ENCODE results near the gene OLFM1. TPM values are rescaled to one million over a fixed set of nuclear protein-coding genes. Genes with fewer than 3 reads are reported as not detected.

Gene OLFM1
- total and polyA plus RNA-seq, 7 donors: 4.8 to 23.1 (median 11.2) TPM

DNA sequence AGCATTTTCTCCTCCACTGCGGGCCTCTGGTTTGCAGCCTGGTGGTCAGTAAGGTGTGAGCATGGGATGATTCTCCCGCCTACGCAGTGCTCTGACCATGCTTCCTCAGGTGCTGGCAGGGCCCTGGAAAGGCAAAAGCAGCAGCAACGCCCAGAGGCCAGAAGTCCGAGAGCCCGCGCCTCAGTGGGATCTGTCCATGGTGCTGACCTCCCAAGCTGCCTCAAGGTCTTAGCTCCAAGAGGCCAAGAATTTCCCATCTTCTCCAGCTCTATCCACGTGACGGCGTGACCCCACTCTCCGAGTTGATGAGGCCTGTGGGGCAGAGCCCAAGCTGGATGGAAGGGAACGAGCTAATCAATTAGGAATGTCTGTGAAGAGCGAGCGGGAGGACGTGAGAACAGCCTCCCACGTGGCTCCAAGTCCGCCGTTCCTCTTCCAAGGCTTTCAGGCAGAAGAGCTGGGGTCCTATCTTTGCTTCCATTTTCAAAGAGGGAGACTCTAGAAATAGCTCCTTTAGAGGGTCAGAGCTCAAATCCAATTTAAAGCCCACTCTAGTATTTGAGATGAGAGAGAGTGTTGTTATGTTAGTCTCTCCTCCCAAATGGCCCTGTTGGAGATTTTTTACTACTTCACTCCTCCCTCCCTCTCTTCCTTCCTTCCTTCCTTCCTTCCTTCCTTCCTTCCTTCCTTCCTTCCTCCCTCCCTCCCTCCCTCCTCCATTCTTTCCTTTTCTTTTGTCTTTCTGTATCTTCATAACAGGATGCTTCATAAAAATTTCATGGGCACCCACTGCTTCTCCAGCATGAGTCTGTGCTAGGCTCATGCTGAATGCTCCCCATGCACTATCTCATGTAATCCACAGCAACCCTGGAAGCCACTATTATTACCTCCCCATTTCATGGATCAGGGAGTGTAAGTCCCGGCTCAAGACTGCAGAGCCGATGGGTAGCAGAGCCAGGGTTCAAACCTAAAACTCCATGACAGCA lies 69.3 kb downstream of the OLFM1 start:
- Histone ChIP-seq H3K27me3 (ENCODE audit: insufficient read depth in 3 of 3, low read length in 2 of 3) (peaks cover 0 to 45% (median 0%) of the 10 kb centered on the region in 3 donors), H3K4me1 (no peaks in the 10 kb centered on the region), H3K36me3 (ENCODE audit: insufficient read depth in 1 of 2, low read depth in 1 of 2) (no peaks in the 10 kb centered on the region), H3K4me3 (no peak overlapping the region), H3K9me3 (no peaks in the 10 kb centered on the region), H3K27ac (no peak overlapping the region)
- TF ChIP-seq CTCF (IDR thresholded peaks at IDR 0.05): no peak
- intact Hi-C loops (cut with DNase I): no loop called here
- ATAC-seq (peak in 1 of 4 donors; percentile 51), DNase-seq (peak; percentile 36 to 68)
- WGBS, 3 donors: 24 to 25% (median 24%) methylated on average over 20 of the region's 20 CpGs

DNA sequence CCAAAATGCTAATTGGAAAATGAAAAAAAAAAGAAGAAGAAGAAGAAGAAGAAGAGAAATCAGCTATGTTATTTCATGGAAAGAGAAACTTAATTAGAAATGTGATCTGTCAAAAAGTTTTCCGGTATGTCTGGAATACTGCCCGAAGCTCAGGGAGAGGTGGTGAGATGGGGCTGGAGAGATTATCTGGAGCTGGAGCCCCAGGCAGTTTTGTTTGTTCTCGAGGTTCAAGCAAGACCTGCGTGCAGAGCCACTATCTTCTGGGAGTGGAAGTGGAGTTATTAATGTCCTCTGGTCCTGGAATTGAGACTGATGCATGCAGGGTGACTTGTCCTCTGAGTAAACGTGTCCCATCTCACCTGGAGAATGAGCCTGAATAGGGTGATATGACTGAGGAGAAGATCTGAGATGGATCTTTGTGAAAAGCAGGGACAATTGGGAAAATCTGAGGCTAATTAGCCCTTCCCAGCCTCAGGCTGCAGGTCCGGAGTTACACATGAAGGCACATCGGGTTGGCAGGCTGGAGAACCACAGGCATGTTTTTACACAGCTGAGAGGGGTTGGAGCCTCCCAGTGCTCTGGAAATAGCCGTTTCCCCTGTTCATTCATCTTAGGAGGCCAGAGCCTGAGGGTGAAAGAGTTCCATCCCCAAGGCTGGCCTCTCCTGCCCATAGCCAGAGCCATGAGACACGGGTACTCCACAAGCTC lies 70.5 kb downstream of the OLFM1 start:
- Histone ChIP-seq H3K27ac (no peak overlapping the region), H3K4me1 (no peaks in the 10 kb centered on the region), H3K36me3 (ENCODE audit: insufficient read depth in 1 of 2, low read depth in 1 of 2) (no peaks in the 10 kb centered on the region), H3K9me3 (no peaks in the 10 kb centered on the region), H3K27me3 (ENCODE audit: insufficient read depth in 3 of 3, low read length in 2 of 3) (peaks cover 0 to 51% (median 0%) of the 10 kb centered on the region in 3 donors), H3K4me3 (no peak overlapping the region)
- no peak for DNase-seq
- no peak for TF ChIP-seq CTCF (IDR thresholded peaks at IDR 0.05)
- intact Hi-C loops (cut with DNase I): no loop called here
- 64 to 73% (median 72%) methylated on average over 9 of the region's 9 CpGs for WGBS, 3 donors
- ATAC-seq: no peak

DNA sequence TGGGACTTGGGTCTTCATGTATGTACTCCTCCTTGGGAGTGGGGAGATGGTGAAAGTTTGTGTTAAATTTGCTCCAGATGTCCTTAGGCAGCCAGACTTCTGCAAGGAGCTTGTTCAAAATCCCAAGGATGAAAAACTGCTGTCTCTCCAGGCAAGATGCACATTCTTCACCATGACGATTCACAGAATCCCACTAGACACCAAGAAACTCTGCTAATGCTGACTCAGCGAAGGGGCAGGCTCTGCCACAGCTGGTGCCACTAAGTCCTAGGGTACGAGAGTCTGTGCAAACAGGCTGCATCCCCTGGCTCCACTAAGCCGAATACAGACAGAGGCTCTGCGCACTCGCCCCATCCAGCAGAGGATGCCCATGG lies 71.1 kb downstream of the OLFM1 start:
- intact Hi-C loops (cut with DNase I): no loop called here
- 68 to 75% (median 69%) methylated on average over 6 of the region's 6 CpGs for WGBS, 3 donors
- DNase-seq (no peak), ATAC-seq (no peak)
- Histone ChIP-seq H3K9me3 (no peaks in the 10 kb centered on the region), H3K36me3 (ENCODE audit: insufficient read depth in 1 of 2, low read depth in 1 of 2) (no peaks in the 10 kb centered on the region), H3K4me3 (no peak overlapping the region), H3K27ac (no peak overlapping the region), H3K27me3 (ENCODE audit: insufficient read depth in 3 of 3, low read length in 2 of 3) (peaks cover 0 to 54% (median 0%) of the 10 kb centered on the region in 3 donors), H3K4me1 (no peaks in the 10 kb centered on the region)
- no peak for TF ChIP-seq CTCF (IDR thresholded peaks at IDR 0.05)

- ATAC-seq (no peak), DNase-seq (no peak)
- intact Hi-C loops (cut with DNase I): no loop called here
- H3K27me3 ChIP-seq (ENCODE audit: insufficient read depth in 3 of 3, low read length in 2 of 3): peaks cover 0 to 55% (median 0%) of the 10 kb centered on the region in 3 donors
- no peaks in the 10 kb centered on the region for H3K9me3 ChIP-seq
- no peak for TF ChIP-seq CTCF (IDR thresholded peaks at IDR 0.05)
- WGBS, 3 donors: 73 to 76% (median 75%) methylated on average over 11 of the region's 11 CpGs
- H3K4me1 ChIP-seq: no peaks in the 10 kb centered on the region
- no peaks in the 10 kb centered on the region for H3K36me3 ChIP-seq (ENCODE audit: insufficient read depth in 1 of 2, low read depth in 1 of 2)
- no peak overlapping the region for H3K4me3 ChIP-seq
- no peak overlapping the region for H3K27ac ChIP-seq
These were observed 72.3 kb downstream of the OLFM1 start for GRCh38 chr9:135159801-135160200.

Measured in psoas muscle (tissue), 8 donors.